ENCODE measurements around the gene SF3A1.
"Not testable (repeated sequence)": the region's sequence is repeated elsewhere in the genome, so short reads cannot be mapped to it uniquely, and the experiment has no call there.

Gene SF3A1, protein sequence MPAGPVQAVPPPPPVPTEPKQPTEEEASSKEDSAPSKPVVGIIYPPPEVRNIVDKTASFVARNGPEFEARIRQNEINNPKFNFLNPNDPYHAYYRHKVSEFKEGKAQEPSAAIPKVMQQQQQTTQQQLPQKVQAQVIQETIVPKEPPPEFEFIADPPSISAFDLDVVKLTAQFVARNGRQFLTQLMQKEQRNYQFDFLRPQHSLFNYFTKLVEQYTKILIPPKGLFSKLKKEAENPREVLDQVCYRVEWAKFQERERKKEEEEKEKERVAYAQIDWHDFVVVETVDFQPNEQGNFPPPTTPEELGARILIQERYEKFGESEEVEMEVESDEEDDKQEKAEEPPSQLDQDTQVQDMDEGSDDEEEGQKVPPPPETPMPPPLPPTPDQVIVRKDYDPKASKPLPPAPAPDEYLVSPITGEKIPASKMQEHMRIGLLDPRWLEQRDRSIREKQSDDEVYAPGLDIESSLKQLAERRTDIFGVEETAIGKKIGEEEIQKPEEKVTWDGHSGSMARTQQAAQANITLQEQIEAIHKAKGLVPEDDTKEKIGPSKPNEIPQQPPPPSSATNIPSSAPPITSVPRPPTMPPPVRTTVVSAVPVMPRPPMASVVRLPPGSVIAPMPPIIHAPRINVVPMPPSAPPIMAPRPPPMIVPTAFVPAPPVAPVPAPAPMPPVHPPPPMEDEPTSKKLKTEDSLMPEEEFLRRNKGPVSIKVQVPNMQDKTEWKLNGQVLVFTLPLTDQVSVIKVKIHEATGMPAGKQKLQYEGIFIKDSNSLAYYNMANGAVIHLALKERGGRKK

DNA sequence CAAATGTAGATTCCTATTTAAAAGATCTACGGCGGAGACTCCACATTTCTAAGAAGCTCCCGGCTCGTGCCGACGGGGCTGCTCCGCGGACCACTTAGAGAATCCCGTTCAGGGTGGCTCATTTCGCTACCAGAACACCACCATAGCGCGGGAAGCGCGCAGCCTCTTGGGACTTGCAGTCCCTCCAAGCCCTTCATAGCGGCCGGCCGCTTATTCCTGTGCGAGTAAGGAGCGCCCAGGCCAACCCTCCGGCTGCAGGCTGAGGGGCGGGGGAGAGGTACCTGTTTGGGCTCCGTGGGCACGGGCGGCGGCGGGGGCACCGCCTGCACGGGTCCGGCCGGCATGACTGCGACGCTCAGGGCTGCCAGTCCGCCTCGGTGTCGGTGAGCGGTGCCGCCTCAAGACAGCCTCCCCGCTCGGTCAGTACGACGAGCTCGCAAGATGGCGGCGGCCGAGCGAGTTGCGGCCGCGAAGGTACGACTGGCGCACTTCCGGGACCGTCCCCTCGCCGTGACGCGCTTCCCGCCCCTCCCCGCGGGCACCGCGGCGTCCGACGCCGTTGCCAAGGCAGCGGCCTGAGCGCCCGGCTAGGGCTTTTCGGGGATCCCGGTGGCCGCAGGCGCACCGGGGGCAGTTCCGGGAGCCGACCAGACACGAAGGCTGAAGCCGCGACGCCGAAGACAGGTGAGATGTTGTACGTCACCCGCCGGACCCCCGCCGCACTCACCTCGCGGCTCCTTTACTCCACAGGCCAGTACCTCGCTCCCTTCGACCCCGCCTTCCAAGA, at the start of gene SF3A1, which contains the start of gene CCDC157:
SF3A1 (minus strand) TSS at position 446 of the 787 bp plus-strand sequence; CDS start at position 344, 102 bp downstream.
CCDC157 (plus strand) TSS at position 559 of the 787 bp plus-strand sequence. CDS start 8,994 bp downstream, outside the sequence.
- Histone ChIP-seq H3K9me3 (ENCODE audit: insufficient read depth, low read length) (no peaks in the 10 kb centered on the region), H3K27me3 (ENCODE audit: insufficient read depth, insufficient read length) (no peaks in the 10 kb centered on the region), H3K9ac (ENCODE audit: insufficient read length, low read depth) (peak within 1 kb of the TSS; percentile 95), H3K4me1 (ENCODE audit: insufficient read depth, insufficient read length) (peaks cover 7% of the 10 kb centered on the region), H3K36me3 (ENCODE audit: insufficient read depth, insufficient read length, low read length) (peaks cover 37% of the 10 kb centered on the region), H3K4me3 (ENCODE audit: insufficient read length, low read depth) (peak within 1 kb of the TSS; percentile 83)
- peak; percentile 85 for TF ChIP-seq YY1 (IDR thresholded peaks at IDR 0.05; ENCODE audit: insufficient read depth, insufficient read length)
- no peak for TF ChIP-seq SUZ12 (IDR thresholded peaks at IDR 0.05; ENCODE audit: extremely low read depth, insufficient read depth, insufficient read length)
- DNase-seq (ENCODE audit: low read depth, low spot score) = peak; percentile 75

DNA sequence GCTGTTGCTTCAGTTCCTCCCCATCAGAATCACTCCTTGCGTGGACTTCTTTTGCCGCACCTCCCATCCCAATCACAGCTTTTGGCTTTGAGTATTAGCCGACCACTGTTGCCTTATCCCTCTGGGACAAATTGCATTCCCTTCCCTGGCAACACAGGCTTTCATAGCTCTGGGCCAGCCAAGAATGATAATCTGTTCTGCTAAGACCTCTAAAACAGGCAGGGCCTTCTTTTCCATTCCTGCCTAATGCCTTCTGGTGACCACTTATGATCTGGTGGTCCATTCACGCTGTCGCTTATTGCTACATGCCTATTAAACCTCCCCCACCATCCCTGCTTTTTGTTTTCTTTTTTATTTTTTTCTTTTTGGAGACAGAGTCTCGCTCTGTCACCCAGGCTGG, 49.7 kb upstream of the SF3A1 start:
- no peak for DNase-seq (ENCODE audit: low read depth, low spot score)
- no peak for TF ChIP-seq ZNF274 (IDR thresholded peaks at IDR 0.05; ENCODE audit: low read depth, low read length)
- no peak for TF ChIP-seq YY1 (IDR thresholded peaks at IDR 0.05; ENCODE audit: insufficient read depth, insufficient read length)
- TF ChIP-seq SUZ12 (IDR thresholded peaks at IDR 0.05; ENCODE audit: extremely low read depth, insufficient read depth, insufficient read length) = no peak
- no peak overlapping the region for H3K4me3 ChIP-seq (ENCODE audit: insufficient read length, low read depth)
- H3K36me3 ChIP-seq (ENCODE audit: insufficient read depth, insufficient read length, low read length) = peaks cover 12% of the 10 kb centered on the region
- H3K27me3 ChIP-seq (ENCODE audit: insufficient read depth, insufficient read length) = no peaks in the 10 kb centered on the region
- no peaks in the 10 kb centered on the region for H3K9me3 ChIP-seq (ENCODE audit: insufficient read depth, low read length)
- H3K9ac ChIP-seq (ENCODE audit: insufficient read length, low read depth) = no peak overlapping the region
- peaks cover 3% of the 10 kb centered on the region for H3K4me1 ChIP-seq (ENCODE audit: insufficient read depth, insufficient read length)

DNA sequence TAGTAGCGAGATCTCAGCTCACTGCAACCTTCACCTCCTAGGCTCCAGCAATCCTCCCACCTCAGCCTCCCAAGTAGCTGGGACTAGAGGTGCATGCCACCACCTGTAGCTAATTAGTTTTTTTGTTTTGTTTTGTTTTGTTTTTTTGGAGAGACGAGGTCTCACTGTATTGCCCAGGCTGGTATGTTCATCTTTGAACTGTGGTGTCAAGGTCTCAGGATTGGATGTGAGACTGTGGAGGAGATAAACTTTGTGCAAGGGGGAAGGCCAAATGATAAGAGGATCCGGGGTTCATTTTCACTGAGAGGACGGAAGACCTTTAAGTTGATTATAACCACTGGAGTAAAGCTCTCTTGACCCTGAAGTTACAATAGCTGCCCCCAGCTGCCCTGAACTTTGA, 49.0 kb upstream of the SF3A1 start:
- Histone ChIP-seq H3K36me3 (ENCODE audit: insufficient read depth, insufficient read length, low read length) (peaks cover 12% of the 10 kb centered on the region), H3K9me3 (ENCODE audit: insufficient read depth, low read length) (no peaks in the 10 kb centered on the region), H3K4me3 (ENCODE audit: insufficient read length, low read depth) (no peak overlapping the region), H3K4me1 (ENCODE audit: insufficient read depth, insufficient read length) (peaks cover 3% of the 10 kb centered on the region), H3K27me3 (ENCODE audit: insufficient read depth, insufficient read length) (no peaks in the 10 kb centered on the region), H3K9ac (ENCODE audit: insufficient read length, low read depth) (no peak overlapping the region)
- TF ChIP-seq SUZ12 (IDR thresholded peaks at IDR 0.05; ENCODE audit: extremely low read depth, insufficient read depth, insufficient read length) = no peak
- DNase-seq (ENCODE audit: low read depth, low spot score) = no peak

DNA sequence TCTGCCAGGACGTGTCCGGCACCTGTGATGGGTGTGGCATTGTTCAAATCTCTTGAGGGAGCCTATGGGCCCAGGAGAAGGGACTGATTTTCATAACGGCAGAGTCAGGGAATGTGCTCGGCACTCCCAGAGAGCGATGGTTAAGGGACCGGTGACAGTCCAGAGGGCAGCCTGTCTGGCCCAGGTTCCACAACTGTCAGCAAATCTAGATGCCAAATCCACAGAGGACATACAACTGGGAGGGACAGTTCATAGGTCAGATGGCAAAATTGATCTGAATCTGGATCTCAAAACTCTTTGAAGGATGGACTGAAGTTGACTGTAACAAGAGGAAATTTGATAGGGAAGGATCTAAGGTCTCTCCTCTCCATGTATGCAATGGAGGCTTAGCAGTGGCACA, 47.6 kb upstream of the SF3A1 start:
- DNase-seq (ENCODE audit: low read depth, low spot score) = no peak
- Histone ChIP-seq H3K4me3 (ENCODE audit: insufficient read length, low read depth) (no peak overlapping the region), H3K36me3 (ENCODE audit: insufficient read depth, insufficient read length, low read length) (peaks cover 5% of the 10 kb centered on the region), H3K4me1 (ENCODE audit: insufficient read depth, insufficient read length) (peaks cover 3% of the 10 kb centered on the region), H3K9ac (ENCODE audit: insufficient read length, low read depth) (no peak overlapping the region), H3K9me3 (ENCODE audit: insufficient read depth, low read length) (no peaks in the 10 kb centered on the region), H3K27me3 (ENCODE audit: insufficient read depth, insufficient read length) (no peaks in the 10 kb centered on the region)
- no peak for TF ChIP-seq SUZ12 (IDR thresholded peaks at IDR 0.05; ENCODE audit: extremely low read depth, insufficient read depth, insufficient read length)
- TF ChIP-seq ZNF274 (IDR thresholded peaks at IDR 0.05; ENCODE audit: low read depth, low read length) = no peak
- TF ChIP-seq YY1 (IDR thresholded peaks at IDR 0.05; ENCODE audit: insufficient read depth, insufficient read length) = no peak

DNA sequence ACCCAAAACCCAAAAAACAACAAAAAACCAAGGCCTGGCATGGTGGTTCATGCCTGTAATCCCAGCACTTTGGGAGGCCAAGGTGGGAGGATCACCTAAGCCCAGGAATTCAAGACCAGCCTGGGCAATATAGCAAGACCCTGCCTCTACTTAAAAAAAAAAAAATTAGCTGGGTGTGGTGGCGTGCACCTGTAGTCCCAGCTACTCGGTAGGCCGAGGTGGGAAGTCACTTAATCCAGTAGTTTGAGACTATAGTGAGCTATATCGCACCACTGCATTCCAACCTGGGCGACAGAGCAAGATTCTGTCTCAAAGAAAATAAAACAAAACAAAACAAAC, 46.0 kb upstream of the SF3A1 start:
- H3K9me3 ChIP-seq (ENCODE audit: insufficient read depth, low read length); H3K9ac ChIP-seq (ENCODE audit: insufficient read length, low read depth); H3K36me3 ChIP-seq (ENCODE audit: insufficient read depth, insufficient read length, low read length); DNase-seq (ENCODE audit: low read depth, low spot score); H3K4me3 ChIP-seq (ENCODE audit: insufficient read length, low read depth); H3K4me1 ChIP-seq (ENCODE audit: insufficient read depth, insufficient read length): not testable (repeated sequence)
- H3K27me3 ChIP-seq (ENCODE audit: insufficient read depth, insufficient read length) = peaks cover 13% of the 10 kb centered on the region

DNA sequence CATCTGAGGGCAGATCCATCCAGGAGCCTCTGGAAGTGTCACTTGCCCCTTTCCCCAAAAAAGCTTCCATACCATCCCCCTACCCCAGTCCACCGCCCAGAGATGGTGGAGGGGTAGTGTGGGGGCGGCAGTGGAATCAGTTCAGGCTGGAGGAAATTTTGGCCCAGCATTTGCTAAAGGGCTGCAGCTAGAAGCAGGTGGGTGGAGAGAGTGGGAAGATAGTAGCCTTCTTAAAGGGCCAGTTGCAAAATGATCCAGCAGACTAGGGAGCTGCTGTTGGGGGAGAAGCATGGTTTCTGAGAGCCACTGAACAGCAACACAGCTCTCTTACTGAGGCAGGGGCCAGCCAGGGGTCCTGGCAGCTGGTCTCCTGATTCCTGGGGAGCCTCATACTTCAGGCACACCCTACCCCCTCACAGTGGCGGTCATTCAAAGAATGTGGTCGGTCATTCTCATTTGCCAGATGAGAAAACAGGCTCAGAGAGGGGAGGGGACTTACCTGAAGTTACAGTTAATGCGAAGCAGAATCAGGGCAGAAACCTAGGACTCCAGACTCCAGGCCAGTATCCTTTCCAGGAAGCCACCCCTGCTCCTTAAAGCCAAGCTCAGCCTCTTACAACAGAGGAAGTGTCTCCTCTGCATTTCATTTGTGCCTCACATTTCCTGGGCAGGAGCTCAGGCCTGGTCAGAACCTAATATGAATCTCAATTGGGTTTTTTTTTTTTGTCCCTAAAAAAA, 45.5 kb upstream of the SF3A1 start:
- TF ChIP-seq SUZ12 (IDR thresholded peaks at IDR 0.05; ENCODE audit: extremely low read depth, insufficient read depth, insufficient read length) (no peak), ZNF274 (IDR thresholded peaks at IDR 0.05; ENCODE audit: low read depth, low read length) (no peak), YY1 (IDR thresholded peaks at IDR 0.05; ENCODE audit: insufficient read depth, insufficient read length) (no peak)
- Histone ChIP-seq H3K9me3 (ENCODE audit: insufficient read depth, low read length) (no peaks in the 10 kb centered on the region), H3K9ac (ENCODE audit: insufficient read length, low read depth) (peak overlapping the region; percentile 52), H3K4me3 (ENCODE audit: insufficient read length, low read depth) (no peak overlapping the region), H3K4me1 (ENCODE audit: insufficient read depth, insufficient read length) (peaks cover 5% of the 10 kb centered on the region), H3K36me3 (ENCODE audit: insufficient read depth, insufficient read length, low read length) (peaks cover 3% of the 10 kb centered on the region), H3K27me3 (ENCODE audit: insufficient read depth, insufficient read length) (peaks cover 19% of the 10 kb centered on the region)
- no peak for DNase-seq (ENCODE audit: low read depth, low spot score)

DNA sequence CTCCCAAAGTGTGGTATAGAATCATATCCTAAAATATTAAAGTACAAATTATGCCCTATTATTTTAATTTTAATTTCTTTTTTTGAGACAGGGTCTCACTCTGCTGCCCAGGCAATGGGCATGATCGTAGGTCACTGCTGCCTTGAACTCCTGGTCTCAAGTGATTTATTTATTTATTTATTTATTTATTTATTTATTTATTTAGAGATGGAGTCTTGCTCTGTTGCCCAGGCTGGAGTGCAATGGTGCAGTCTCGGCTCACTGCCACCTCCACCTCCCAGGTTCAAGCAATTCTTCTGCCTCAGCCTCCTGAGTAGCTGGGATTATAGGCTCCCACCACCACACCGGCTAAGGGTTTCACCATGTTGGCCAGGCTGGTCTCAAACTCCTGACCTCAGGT, 44.3 kb upstream of the SF3A1 start:
- DNase-seq (ENCODE audit: low read depth, low spot score); H3K4me3 ChIP-seq (ENCODE audit: insufficient read length, low read depth); H3K9me3 ChIP-seq (ENCODE audit: insufficient read depth, low read length); H3K4me1 ChIP-seq (ENCODE audit: insufficient read depth, insufficient read length); H3K36me3 ChIP-seq (ENCODE audit: insufficient read depth, insufficient read length, low read length); H3K9ac ChIP-seq (ENCODE audit: insufficient read length, low read depth): not testable (repeated sequence)
- H3K27me3 ChIP-seq (ENCODE audit: insufficient read depth, insufficient read length) = peaks cover 30% of the 10 kb centered on the region

All from NT2/D1 (cell line).